HepG2 (cell line): ENCODE results near the gene ZNRF3. TPM values are rescaled to one million over a fixed set of nuclear protein-coding genes. Genes with fewer than 3 reads are reported as not detected.

ENCODE experiments used
- ARNT ChIP-seq: fragments of 450-650 bp; IDR thresholded peaks from 2 replicates; pipeline ENCODE4 v1.6.1; 2017
- FIP1L1 ChIP-seq: fragments of 200-400 bp; formaldehyde crosslinking; IDR thresholded peaks from 2 replicates; pipeline ENCODE4 v1.6.1; 2018; ENCODE audit warnings: low read depth, mild to moderate bottlenecking, low read length, moderate library complexity, borderline replicate concordance; ENCODE audit not compliant: insufficient read depth
- HDAC2 ChIP-seq: sonication (generic); formaldehyde crosslinking; IDR thresholded peaks from 2 replicates; pipeline ENCODE4 v1.4.0; 2020; ENCODE audit warnings: missing genetic modification reagents
- KLF13 ChIP-seq: sonication (generic); formaldehyde crosslinking; IDR thresholded peaks from 2 replicates; pipeline ENCODE4 v1.4.0; 2020; ENCODE audit warnings: mild to moderate bottlenecking, missing genetic modification reagents
- KLF15 ChIP-seq: sonication (generic); formaldehyde crosslinking; IDR thresholded peaks from 2 replicates; pipeline ENCODE4 v1.8.1; 2023; ENCODE audit warnings: borderline replicate concordance, mild to moderate bottlenecking, inconsistent platforms, missing genetic modification reagents, mixed read lengths
- MEF2D ChIP-seq: sonication (generic); formaldehyde crosslinking; IDR thresholded peaks from 2 replicates; pipeline ENCODE4 v1.5.1; 2020; ENCODE audit warnings: mild to moderate bottlenecking, missing genetic modification reagents
- NR2C2 ChIP-seq: sonication (generic); formaldehyde crosslinking; IDR thresholded peaks from 2 replicates; pipeline ENCODE4 v1.4.0; 2020; ENCODE audit warnings: missing genetic modification reagents, mild to moderate bottlenecking, moderate library complexity, borderline replicate concordance
- SMARCE1 ChIP-seq: fragments of 450-650 bp; IDR thresholded peaks from 2 replicates; pipeline ENCODE4 v1.6.1; 2017; ENCODE audit warnings: borderline replicate concordance
- SMYD3 ChIP-seq: sonication (generic); formaldehyde crosslinking; IDR thresholded peaks from 2 replicates; pipeline ENCODE4 v1.8.1; 2023; ENCODE audit warnings: mild to moderate bottlenecking, missing genetic modification reagents
- TCF7L2 ChIP-seq: IDR thresholded peaks from 2 replicates; pipeline ENCODE4 v1.6.1; 2011; ENCODE audit warnings: mild to moderate bottlenecking, low read depth, low read length, moderate library complexity
- YEATS2 ChIP-seq: sonication (generic); formaldehyde crosslinking; IDR thresholded peaks from 2 replicates; pipeline ENCODE4 v1.4.0; 2020; ENCODE audit warnings: missing genetic modification reagents, borderline replicate concordance
- ZNF282 ChIP-seq: fragments of 450-650 bp; IDR thresholded peaks from 2 replicates; pipeline ENCODE4 v1.6.1; 2018; ENCODE audit not compliant: partially characterized antibody
- ZNF563 ChIP-seq: sonication (generic); formaldehyde crosslinking; IDR thresholded peaks from 2 replicates; pipeline ENCODE4 v1.8.0; 2022; ENCODE audit warnings: mild to moderate bottlenecking, moderate library complexity, missing genetic modification reagents
- ZNF589 ChIP-seq: sonication (generic); formaldehyde crosslinking; conservative IDR thresholded peaks from 2 replicates; pipeline ENCODE4 v1.8.0; 2022; ENCODE audit warnings: mild to moderate bottlenecking, moderate library complexity, missing genetic modification reagents
- ZNF773 ChIP-seq: sonication (generic); formaldehyde crosslinking; IDR thresholded peaks from 2 replicates; pipeline ENCODE4 v1.4.0; 2020; ENCODE audit warnings: missing genetic modification reagents, borderline replicate concordance
- ZNF777 ChIP-seq: sonication (generic); formaldehyde crosslinking; IDR thresholded peaks from 2 replicates; pipeline ENCODE4 v1.4.0; 2020; ENCODE audit warnings: missing genetic modification reagents
- polyA plus RNA-seq, 8 experiments: library from polyadenylated mRNA; depleted of rRNA in 3 of 8; stranded (reverse) in 7 of 8; unstranded in 1 of 8; fragments of >200 nt; fragmentation: Illumina TruSeq in 4 of 8; extraction: Trizol in 4 of 8; gene quantifications; 2 replicates each; pipeline versions ENCODE4 v1.2.1 to v1.2.3, GENCODE V29; 2011 to 2016; ENCODE audit warnings: low read depth in 4 of 8, missing spikeins in 1 of 8, mixed read lengths in 1 of 8; ENCODE audit not compliant: insufficient read depth in 1 of 8
- total RNA-seq, 5 experiments: library from RNA; depleted of rRNA; stranded (reverse); fragments of >200 nt; fragmentation: Illumina TruSeq; extraction: Trizol; gene quantifications; 2 replicates each; pipeline ENCODE4 v1.2.3, GENCODE V29; 2016; ENCODE audit warnings: low read depth in 1 of 5
- TF ChIP-seq, protein P1 (sequence below): sonication (generic); formaldehyde crosslinking; IDR thresholded peaks from 2 replicates; pipeline ENCODE4 v1.4.0; 2020; ENCODE audit warnings: mild to moderate bottlenecking, low read depth, missing genetic modification reagents
- TF ChIP-seq, protein P2 (sequence below): sonication (generic); formaldehyde crosslinking; IDR thresholded peaks from 2 replicates; pipeline ENCODE4 v1.5.1; 2020; ENCODE audit warnings: mild to moderate bottlenecking, missing genetic modification reagents, moderate library complexity
- TF ChIP-seq, protein P3 (sequence below): sonication (generic); formaldehyde crosslinking; IDR thresholded peaks from 2 replicates; pipeline ENCODE4 v1.8.1; 2023; ENCODE audit warnings: missing genetic modification reagents, inconsistent platforms, borderline replicate concordance
- TF ChIP-seq, protein P4 (sequence below): sonication (generic); formaldehyde crosslinking; IDR thresholded peaks from 2 replicates; pipeline ENCODE4 v1.5.0; 2020; ENCODE audit warnings: missing genetic modification reagents

Gene ZNRF3
- total and polyA plus RNA-seq, 2 of the 13 experiments (the other 11 are each of a cell fraction or from before 2014, with no cell fraction given) = 20.3 to 36.7 TPM

DNA sequence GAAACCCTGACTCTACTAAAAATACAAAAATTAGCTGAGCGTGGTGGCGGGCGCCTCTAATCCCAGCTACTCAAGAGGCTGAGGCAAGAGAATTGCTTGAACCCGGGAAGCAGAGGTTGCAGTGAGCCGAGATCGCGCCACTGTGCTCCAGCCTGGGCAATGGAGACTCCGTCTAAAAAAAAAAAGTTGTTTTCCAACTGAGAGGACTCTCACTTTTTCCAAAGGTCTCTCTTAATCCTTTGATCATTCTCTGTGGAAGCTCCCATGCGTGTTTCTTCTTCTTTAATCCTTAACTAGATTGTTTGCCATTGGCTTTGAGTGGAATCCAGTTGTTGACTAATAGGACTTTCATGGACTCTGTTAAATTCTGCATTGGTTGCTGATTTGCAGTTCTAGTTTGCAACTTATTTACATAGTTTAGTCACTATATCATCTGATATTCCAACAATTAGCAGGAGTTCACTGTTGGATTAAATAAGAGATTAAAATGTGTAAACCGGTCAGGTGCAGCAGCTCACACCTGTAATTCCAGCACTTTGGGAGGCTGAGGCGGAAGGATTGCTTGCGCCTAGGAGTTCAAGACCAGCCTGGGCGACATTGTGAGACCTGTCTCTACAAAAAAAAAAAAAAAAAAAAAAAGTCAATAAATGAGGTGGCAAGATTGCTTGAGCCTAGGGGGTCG, 98.6 kb downstream of the ZNRF3 start (continued):
- TF ChIP-seq, protein P1, sequence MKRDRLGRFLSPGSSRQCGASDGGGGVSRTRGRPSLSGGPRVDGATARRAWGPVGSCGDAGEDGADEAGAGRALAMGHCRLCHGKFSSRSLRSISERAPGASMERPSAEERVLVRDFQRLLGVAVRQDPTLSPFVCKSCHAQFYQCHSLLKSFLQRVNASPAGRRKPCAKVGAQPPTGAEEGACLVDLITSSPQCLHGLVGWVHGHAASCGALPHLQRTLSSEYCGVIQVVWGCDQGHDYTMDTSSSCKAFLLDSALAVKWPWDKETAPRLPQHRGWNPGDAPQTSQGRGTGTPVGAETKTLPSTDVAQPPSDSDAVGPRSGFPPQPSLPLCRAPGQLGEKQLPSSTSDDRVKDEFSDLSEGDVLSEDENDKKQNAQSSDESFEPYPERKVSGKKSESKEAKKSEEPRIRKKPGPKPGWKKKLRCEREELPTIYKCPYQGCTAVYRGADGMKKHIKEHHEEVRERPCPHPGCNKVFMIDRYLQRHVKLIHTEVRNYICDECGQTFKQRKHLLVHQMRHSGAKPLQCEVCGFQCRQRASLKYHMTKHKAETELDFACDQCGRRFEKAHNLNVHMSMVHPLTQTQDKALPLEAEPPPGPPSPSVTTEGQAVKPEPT = no peak
- TF ChIP-seq HDAC2 (CRISPR knock-in tag) = peak; percentile 91
- TF ChIP-seq ARNT = no peak
- no peak for TF ChIP-seq ZNF777 (CRISPR knock-in tag)
- no peak for TF ChIP-seq ZNF773 (CRISPR knock-in tag)
- TF ChIP-seq KLF15 = no peak
- TF ChIP-seq, protein P2, sequence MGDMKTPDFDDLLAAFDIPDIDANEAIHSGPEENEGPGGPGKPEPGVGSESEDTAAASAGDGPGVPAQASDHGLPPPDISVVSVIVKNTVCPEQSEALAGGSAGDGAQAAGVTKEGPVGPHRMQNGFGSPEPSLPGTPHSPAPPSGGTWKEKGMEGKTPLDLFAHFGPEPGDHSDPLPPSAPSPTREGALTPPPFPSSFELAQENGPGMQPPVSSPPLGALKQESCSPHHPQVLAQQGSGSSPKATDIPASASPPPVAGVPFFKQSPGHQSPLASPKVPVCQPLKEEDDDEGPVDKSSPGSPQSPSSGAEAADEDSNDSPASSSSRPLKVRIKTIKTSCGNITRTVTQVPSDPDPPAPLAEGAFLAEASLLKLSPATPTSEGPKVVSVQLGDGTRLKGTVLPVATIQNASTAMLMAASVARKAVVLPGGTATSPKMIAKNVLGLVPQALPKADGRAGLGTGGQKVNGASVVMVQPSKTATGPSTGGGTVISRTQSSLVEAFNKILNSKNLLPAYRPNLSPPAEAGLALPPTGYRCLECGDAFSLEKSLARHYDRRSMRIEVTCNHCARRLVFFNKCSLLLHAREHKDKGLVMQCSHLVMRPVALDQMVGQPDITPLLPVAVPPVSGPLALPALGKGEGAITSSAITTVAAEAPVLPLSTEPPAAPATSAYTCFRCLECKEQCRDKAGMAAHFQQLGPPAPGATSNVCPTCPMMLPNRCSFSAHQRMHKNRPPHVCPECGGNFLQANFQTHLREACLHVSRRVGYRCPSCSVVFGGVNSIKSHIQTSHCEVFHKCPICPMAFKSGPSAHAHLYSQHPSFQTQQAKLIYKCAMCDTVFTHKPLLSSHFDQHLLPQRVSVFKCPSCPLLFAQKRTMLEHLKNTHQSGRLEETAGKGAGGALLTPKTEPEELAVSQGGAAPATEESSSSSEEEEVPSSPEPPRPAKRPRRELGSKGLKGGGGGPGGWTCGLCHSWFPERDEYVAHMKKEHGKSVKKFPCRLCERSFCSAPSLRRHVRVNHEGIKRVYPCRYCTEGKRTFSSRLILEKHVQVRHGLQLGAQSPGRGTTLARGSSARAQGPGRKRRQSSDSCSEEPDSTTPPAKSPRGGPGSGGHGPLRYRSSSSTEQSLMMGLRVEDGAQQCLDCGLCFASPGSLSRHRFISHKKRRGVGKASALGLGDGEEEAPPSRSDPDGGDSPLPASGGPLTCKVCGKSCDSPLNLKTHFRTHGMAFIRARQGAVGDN (CRISPR knock-in tag) = peak; percentile 71
- no peak for TF ChIP-seq FIP1L1
- TF ChIP-seq, protein P3, sequence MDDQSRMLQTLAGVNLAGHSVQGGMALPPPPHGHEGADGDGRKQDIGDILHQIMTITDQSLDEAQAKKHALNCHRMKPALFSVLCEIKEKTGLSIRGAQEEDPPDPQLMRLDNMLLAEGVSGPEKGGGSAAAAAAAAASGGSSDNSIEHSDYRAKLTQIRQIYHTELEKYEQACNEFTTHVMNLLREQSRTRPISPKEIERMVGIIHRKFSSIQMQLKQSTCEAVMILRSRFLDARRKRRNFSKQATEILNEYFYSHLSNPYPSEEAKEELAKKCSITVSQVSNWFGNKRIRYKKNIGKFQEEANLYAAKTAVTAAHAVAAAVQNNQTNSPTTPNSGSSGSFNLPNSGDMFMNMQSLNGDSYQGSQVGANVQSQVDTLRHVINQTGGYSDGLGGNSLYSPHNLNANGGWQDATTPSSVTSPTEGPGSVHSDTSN (CRISPR knock-in tag) = no peak
- no peak for TF ChIP-seq ZNF563 (CRISPR knock-in tag)
- TF ChIP-seq ZNF589 = no peak
- TF ChIP-seq MEF2D (CRISPR knock-in tag) = peak; percentile 79; the same call in 1 of the 2 replicates
- no peak for TF ChIP-seq ZNF282
- TF ChIP-seq NR2C2 (CRISPR knock-in tag) = peak; percentile 25; the same call in 1 of the 2 replicates
- TF ChIP-seq TCF7L2 = peak; percentile 63; the same call in 1 of the 2 replicates
- TF ChIP-seq, protein P4, sequence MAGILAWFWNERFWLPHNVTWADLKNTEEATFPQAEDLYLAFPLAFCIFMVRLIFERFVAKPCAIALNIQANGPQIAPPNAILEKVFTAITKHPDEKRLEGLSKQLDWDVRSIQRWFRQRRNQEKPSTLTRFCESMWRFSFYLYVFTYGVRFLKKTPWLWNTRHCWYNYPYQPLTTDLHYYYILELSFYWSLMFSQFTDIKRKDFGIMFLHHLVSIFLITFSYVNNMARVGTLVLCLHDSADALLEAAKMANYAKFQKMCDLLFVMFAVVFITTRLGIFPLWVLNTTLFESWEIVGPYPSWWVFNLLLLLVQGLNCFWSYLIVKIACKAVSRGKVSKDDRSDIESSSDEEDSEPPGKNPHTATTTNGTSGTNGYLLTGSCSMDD = no peak
- TF ChIP-seq SMYD3 (CRISPR knock-in tag) = no peak
- TF ChIP-seq KLF13 = no peak
- no peak for TF ChIP-seq SMARCE1
- no peak for TF ChIP-seq YEATS2
